GM10266 (cell line): Measurements from ENCODE around the gene CCDC68.

Experiments used
- DNase-seq: peaks from one replicate; pipeline ENCODE4 v3.0.0; 2012; ENCODE audit errors: extremely low spot score
- CTCF ChIP-seq: IDR thresholded peaks from 2 replicates; pipeline ENCODE4 v1.5.1; 2012; ENCODE audit warnings: mild to moderate bottlenecking, low read depth; ENCODE audit not compliant: control insufficient read depth, insufficient read depth; ENCODE audit errors: missing control alignments

The CCDC68 gene

GRCh38 chr18:54938506-54938905 lies 20.8 kb downstream of the CCDC68 start:
- no peak for DNase-seq
- TF ChIP-seq CTCF = no peak

GRCh38 chr18:54932472-54932871 lies 26.8 kb downstream of the CCDC68 start:
- no peak for DNase-seq
- no peak for TF ChIP-seq CTCF

GRCh38 chr18:54931152-54931551 lies 28.1 kb downstream of the CCDC68 start:
- no peak for TF ChIP-seq CTCF
- DNase-seq = no peak

GRCh38 chr18:54928236-54928635 lies 31.0 kb downstream of the CCDC68 start:
- no peak for TF ChIP-seq CTCF
- DNase-seq = no peak

- no peak for DNase-seq
- no peak for TF ChIP-seq CTCF
These were observed 32.5 kb downstream of the CCDC68 start for GRCh38 chr18:54926593-54927325.

- DNase-seq = no peak
- TF ChIP-seq CTCF = no peak
These were observed 34.3 kb downstream of the CCDC68 start for GRCh38 chr18:54924948-54925347.

- DNase-seq = no peak
- no peak for TF ChIP-seq CTCF
These were observed 35.8 kb downstream of the CCDC68 start for GRCh38 chr18:54923339-54923956.
